Stimulated activated CD8-positive, alpha-beta memory T cell treated with anti-CD3 and anti-CD28 coated beads, Interleukin-4, amount 100 ng/mL, for 4 hours (primary cell): Measurements from ENCODE around the gene ANTXR1.
"Not testable (repeated sequence)": the region's sequence is repeated elsewhere in the genome, so short reads cannot be mapped to it uniquely, and the experiment has no call there.

Experiments used
- DNase-seq, 2 donors: peaks; one replicate each; pipeline ENCODE4 v3.0.0-alpha.2; 2020; ENCODE audit warnings: low read depth in 2 of 2, low spot score in 1 of 2

ANTXR1 gene

GRCh38 chr2:69226903-69227302 lies 213.9 kb downstream of the ANTXR1 start:
- no peak for DNase-seq

DNA sequence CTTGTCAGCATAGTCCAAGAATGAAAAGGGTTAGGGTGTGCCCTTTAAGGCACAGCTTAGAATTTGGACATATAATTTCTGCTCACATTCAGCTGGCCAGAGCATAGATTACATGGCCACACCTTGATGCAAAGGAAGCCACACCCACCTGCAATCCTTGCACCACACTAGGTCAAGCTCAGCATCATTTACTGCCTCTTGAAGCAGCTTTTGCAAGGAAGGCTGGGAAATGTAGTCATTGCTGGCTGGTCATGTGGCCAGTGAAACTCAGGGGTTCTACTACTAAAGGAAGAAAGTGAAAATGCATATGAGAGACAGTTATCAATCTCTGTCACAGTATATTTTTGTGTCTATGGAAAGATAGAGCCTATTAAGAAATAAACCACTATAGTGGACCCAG lies 214.7 kb downstream of the ANTXR1 start:
- DNase-seq: no peak

DNA sequence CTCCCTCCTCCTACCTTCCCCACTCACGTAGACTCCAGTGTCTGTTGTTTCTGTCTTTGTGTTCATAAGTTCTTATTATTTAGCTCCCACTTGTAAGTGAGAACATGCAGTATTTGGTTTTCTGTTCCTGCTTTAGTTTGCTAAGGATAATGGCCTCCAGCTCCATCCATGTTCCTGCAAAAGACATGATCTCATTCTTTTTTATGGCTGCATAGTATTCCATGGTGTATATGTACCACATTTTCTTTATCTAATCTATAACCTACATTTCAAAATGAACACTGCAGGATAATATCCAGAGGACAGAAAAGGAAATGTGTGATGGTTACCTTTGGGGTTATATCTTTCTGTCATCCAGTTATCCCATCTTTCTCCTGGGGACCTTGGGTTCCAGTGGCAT lies 218.0 kb downstream of the ANTXR1 start:
- not testable (repeated sequence) for DNase-seq

- no peak for DNase-seq
These were observed 218.8 kb downstream of the ANTXR1 start for GRCh38 chr2:69231612-69232277.

DNA sequence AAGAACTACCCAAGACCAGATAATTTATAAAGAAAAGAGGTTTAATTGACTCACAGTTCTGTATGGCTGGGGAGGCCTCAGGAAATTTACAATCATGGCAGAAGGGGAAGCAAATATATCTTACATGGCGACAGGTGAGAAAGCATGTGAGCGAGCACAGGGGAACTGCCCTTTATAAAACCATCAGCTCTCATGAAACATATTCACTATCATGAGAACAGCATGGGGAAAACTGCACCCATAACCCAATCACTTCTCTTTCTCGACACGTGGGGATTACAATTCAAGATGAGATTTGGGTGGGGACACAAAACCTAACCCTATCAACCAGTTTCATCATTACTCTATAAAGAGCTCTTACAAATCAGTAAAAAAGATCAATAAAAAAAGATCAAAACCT lies 222.9 kb downstream of the ANTXR1 start:
- not testable (repeated sequence) for DNase-seq

DNA sequence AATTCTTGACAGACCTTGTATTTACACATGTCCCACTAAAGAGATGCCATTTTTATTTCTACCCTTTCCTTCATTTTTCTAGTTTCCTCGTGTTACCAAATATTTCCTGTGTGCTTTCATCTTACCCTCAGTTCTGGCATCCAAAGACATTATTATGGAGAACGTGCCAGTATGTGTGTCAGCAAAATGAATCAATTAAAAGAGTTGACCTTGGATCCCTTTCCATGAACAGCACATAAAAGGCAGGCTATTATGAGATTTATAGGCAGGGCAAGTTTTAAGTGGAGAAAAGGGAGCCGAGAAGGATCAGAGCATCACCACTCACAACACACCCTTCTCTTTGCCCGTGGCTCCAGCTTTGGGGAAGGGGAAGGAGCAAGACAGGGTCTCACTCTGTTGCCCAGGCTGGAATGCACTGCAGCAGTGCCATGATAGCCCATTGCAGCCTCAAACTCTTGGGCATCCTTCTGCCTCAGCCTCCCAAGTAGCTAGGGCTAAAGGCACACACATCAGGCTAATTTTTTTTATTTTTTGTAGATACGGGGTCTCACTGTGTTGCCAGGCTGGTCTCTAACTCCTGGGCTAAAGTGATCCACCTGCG lies 224.2 kb downstream of the ANTXR1 start:
- DNase-seq: no peak

GRCh38 chr2:69238449-69239031 lies 225.6 kb downstream of the ANTXR1 start:
- no peak for DNase-seq

GRCh38 chr2:69241093-69241492 lies 228.1 kb downstream of the ANTXR1 start:
- DNase-seq: no peak

DNA sequence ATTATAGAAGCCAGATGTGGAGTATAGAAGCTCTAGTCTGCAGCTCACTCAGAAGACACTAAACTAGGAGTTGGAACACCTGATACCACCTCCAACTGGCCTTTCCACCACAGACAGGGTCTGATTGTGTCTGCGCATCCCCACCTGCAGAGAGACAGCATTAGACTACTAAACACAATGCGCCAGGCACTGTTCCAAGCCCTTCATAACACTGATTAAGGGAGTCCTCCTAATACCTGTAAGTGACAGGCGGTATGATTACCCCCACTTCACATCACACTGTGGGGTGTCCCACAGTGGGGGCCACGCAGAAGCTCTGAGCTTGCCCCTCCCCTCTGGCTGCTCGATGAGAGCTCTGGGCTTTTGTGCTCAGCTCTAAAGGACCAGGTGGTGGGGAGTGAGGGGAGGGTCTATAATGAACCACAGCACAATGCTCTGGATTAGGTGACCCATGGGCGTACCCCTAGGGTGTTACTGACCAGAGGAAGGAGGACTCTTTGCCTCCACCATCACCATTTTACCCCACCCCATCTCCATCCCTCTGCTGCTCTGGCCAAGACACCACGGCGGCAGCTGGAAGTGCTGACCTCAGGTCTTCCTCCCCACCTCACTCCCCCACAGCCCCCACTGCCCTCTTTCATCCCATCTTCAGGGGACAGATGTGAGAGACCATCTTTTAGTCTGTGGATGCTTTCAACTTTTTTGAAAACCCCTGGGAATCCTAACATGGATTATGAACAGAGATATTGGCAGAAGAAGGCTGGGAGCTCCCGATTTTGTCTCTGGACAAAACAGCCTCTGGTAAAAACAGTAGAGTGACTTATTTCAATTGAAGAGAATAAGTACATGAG lies 228.9 kb downstream of the ANTXR1 start:
- no peak for DNase-seq

DNA sequence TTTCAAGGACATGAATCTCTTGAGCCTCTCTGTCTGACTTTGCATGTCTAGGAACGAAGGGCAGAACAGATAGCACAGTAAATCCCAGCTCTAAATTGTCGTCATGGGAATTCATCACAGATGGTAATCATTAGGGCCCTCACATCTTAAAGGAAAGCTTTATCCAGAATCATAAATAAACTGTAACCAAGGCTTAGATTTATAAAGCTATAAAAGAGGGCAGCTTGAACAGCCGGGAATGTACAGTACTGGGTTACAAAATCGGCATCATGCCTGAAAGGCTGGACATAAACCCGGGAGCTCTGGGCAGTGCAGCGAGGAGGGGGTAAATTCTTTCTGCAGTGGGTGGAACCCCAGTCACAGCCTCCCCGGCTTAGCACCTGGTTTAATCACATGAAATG lies 229.7 kb downstream of the ANTXR1 start:
- DNase-seq: no peak

DNA sequence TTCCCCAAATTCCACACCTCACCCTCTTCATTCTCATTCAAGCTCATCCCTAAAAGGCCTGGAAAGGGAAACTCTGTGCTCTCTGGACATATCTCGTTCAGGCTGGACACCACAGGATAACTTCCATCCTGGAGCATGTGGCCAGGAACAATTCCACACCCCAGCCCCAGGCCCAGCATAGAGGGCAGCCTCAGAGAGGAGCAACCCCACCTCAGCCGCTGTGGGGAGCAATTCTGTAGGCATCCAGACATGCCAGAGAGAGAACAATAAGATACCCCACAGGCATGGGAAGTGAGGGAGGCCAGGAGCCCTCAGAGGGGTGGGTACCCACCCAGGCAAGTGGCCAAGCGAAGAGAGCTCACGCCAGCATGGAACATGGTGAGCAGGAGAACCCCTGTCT lies 230.7 kb downstream of the ANTXR1 start:
- no peak for DNase-seq

GRCh38 chr2:69244882-69245281 lies 231.9 kb downstream of the ANTXR1 start:
- DNase-seq: no peak

- no peak for DNase-seq
These were observed 234.6 kb downstream of the ANTXR1 start for GRCh38 chr2:69247583-69247982.

DNA sequence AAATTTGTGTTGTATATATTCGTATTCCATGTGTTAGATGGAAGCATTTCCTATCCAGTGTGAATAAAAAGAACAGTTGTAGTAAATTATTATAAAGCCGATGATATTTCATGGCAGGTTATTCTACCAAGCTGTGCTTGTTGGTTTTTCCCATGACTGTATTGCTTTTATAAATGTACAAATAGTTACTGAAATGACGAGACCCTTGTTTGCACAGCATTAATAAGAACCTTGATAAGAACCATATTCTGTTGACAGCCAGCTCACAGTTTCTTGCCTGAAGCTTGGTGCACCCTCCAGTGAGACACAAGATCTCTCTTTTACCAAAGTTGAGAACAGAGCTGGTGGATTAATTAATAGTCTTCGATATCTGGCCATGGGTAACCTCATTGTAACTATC lies 235.3 kb downstream of the ANTXR1 start:
- no peak for DNase-seq

GRCh38 chr2:69250981-69251380 lies 238.0 kb downstream of the ANTXR1 start:
- DNase-seq: no peak

DNA sequence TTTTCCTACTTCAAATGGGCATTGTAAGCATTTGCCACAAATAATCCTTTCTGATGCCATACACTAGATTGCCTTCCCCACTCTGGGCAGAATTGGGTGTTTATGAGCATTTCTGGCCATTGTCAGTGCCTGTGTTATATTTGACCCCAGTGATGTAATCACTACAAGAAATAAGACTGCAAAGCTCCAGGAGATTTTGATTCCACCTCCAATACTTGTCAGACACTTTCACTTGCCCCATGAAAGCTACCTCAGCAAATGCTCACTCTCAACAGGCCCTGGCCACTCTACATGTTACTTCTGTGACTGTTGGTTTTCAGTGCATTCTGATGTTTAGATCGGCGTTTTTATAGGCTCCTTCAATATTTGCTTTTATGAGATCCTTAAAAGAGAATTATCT lies 239.0 kb downstream of the ANTXR1 start:
- no peak for DNase-seq

DNA sequence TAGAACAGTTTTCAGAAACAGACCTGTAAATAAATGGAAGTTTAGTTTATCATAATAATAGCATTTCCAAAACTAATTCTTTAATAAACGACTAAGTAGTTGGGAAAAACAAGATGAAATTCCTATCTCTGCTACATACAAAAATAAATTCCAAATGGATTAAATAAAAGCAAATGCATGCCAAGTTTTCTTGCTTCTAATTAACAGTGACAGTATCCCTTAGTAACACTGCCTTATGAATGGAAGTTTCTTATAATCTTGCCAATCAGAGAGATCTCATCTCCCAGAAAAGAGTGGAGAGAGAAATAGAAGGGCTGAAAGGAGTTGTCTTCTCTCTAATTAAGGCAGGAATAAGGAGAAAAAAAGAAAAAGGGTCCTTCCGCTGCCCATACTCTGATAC lies 240.1 kb downstream of the ANTXR1 start:
- DNase-seq: no peak

- no peak for DNase-seq
These were observed 240.8 kb downstream of the ANTXR1 start for GRCh38 chr2:69253611-69254301.

DNA sequence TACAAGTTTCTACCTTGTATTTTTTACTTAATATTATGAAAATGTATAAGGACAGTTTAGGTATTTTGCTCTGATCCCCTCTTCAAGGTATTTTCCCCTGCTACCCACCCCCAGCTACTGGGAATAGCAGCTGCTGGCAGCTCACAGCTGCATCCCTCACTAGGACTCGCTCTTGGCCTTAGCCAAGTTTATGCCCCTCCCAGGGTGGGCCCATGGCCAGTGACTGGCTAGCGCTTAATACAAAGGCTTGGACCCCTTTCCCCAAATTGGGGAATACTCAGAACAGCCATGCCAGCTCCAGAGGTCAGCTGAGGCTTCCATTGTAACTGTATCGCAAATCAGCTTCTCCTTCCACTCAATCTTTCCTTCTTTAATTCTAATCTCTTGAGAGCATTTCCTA lies 242.8 kb downstream of the ANTXR1 start:
- DNase-seq: no peak

GRCh38 chr2:69259994-69260591 lies 247.1 kb downstream of the ANTXR1 start:
- not testable (repeated sequence) for DNase-seq

- no peak for DNase-seq
These were observed 247.7 kb downstream of the ANTXR1 start for GRCh38 chr2:69260666-69261065.
